Adrenal gland (tissue), 12 donors: Measurements from ENCODE around the gene TBXAS1. TPM values are rescaled to one million over a fixed set of nuclear protein-coding genes. Genes with fewer than 3 reads are reported as not detected.

Experiments used
- DNase-seq, 7 donors: peaks; one replicate each; pipeline ENCODE4 v3.0.0-alpha.2; 2019 to 2020
- H3K27ac ChIP-seq, 5 donors: fragments of 200-600 bp; sonication (generic) in 4 of 5; 1 replicate in 3 of 5; 2 replicates in 2 of 5; pipeline versions ENCODE4 v1.5.1 to v1.8.0; 2016 to 2020; ENCODE audit warnings: mild to moderate bottlenecking in 1 of 5
- H3K27me3 ChIP-seq: fragments of 200-600 bp; 2 replicates; pipeline ENCODE4 v1.8.0; 2021
- H3K36me3 ChIP-seq, 2 donors: fragments of 200-600 bp; replicated peaks in 1 of 2; 1 replicate in 1 of 2; 2 replicates in 1 of 2; pipeline versions ENCODE4 v1.5.1 to v1.8.0; 2018 to 2022
- H3K4me1 ChIP-seq, 2 donors: fragments of 200-600 bp; replicated peaks in 1 of 2; 1 replicate in 1 of 2; 2 replicates in 1 of 2; pipeline versions ENCODE4 v1.5.1 to v1.8.0; 2018 to 2021
- H3K4me3 ChIP-seq, 4 donors: fragments of 200-600 bp; sonication (generic) in 3 of 4; one replicate each; pipeline ENCODE4 v1.5.1; 2016 to 2018
- H3K9me3 ChIP-seq, 3 donors: fragments of 200-600 bp; sonication (generic) in 1 of 3; replicated peaks in 1 of 3; 1 replicate in 2 of 3; 2 replicates in 1 of 3; pipeline versions ENCODE4 v1.5.1 to v1.8.0; 2016 to 2021
- CTCF ChIP-seq, 6 experiments: fragments of 450-650 bp in 4 of 6; fragments of 200-600 bp in 2 of 6; sonication (generic) in 1 of 6; IDR thresholded peaks; 1 replicate in 5 of 6; 2 replicates in 1 of 6; pipeline versions ENCODE4 v1.5.1 to v1.8.0; 2016 to 2021; ENCODE audit warnings: antibody characterized with exemption in 6 of 6, mild to moderate bottlenecking in 2 of 6, moderate library complexity in 1 of 6
- POLR2A ChIP-seq, 2 donors: fragments of 450-650 bp; IDR thresholded peaks; one replicate each; pipeline ENCODE4 v1.6.1; 2017; ENCODE audit warnings: antibody characterized with exemption in 2 of 2, mild to moderate bottlenecking in 2 of 2, moderate library complexity in 1 of 2
- WGBS, 4 donors: extraction: QIAGEN DNeasy Blood & Tissue Kit in 2 of 4; methylation state at CpG; one replicate each; pipeline versions ENCODE4 v1.1.5 to v1.1.7; 2013 to 2017; 5-methylcytosine and 5-hydroxymethylcytosine counted together
- intact Hi-C, 2 donors: fragments of 100-400 bp; cut with DNase I; formaldehyde crosslinking; loops; one replicate each; pipeline versions ENCODE4 v1.14.1 to v1.15.0; 2022 to 2023
- polyA plus RNA-seq, 3 donors: library from polyadenylated mRNA; stranded (reverse); fragments of 200-250 nt in 2 of 3; fragments of 350-450 nt in 1 of 3; fragmentation: Illumina TruSeq in 1 of 3; extraction: RNeasy Lipid Tissue Mini Kit (QIAGEN cat#74804) in 1 of 3; gene quantifications; one replicate each; pipeline ENCODE4 v1.2.3, GENCODE V29; 2013 to 2014
- total RNA-seq, 9 donors: library from RNA; depleted of rRNA in 4 of 9; stranded (reverse); fragments of >200 nt in 4 of 9; fragments of 120-200 nt in 1 of 9; fragmentation: NEBNext Ultra II Directional in 1 of 9; extraction: Animal tissue kit (Norgen Biotek cat#: 25700) in 1 of 9; gene quantifications; one replicate each; pipeline versions ENCODE4 v1.1.0 to v1.2.4, GENCODE V29; 2013 to 2023
- donor health status: healthy with polysubstance abuse.
- donor health status: Bipolar disorder and iron deficiency.
- donor health status: DM: yes; HTN: yes; CAD: no.
- donor health status: DM: no; HTN: no; CAD: no.
- donor health status: DM: no; HTN: no; CAD: no.
- donor health status: DM: yes; HTN: yes; CAD: no.

TBXAS1 gene
- total and polyA plus RNA-seq, 12 donors, result 9.0 to 87.0 (median 27.3) TPM

GRCh38 chr7:139854124-139854511, 25.1 kb downstream of the TBXAS1 start:
- DNase-seq, result peak; percentile 40 to 81 (median 73)
- intact Hi-C loops, result no loop called here
- Histone ChIP-seq H3K9me3 (no peaks in the 10 kb centered on the region), H3K36me3 (no peaks in the 10 kb centered on the region), H3K27me3 (no peaks in the 10 kb centered on the region), H3K4me1 (peaks cover 3 to 6% of the 10 kb centered on the region in 2 donors), H3K27ac (peak overlapping the region in 2 of 5 donors; percentile 43 to 82), H3K4me3 (no peak overlapping the region)
- TF ChIP-seq POLR2A (IDR thresholded peaks at IDR 0.05) (no peak), CTCF (IDR thresholded peaks at IDR 0.05) (no peak)
- WGBS, 4 donors, result 37 to 54% (median 46%) methylated on average over 5 of the region's 5 CpGs

GRCh38 chr7:139854803-139855497, 25.9 kb downstream of the TBXAS1 start:
- Histone ChIP-seq H3K27ac (peak overlapping the region in 2 of 5 donors; percentile 31 to 82), H3K27me3 (no peaks in the 10 kb centered on the region), H3K4me3 (no peak overlapping the region), H3K36me3 (no peaks in the 10 kb centered on the region), H3K4me1 (peaks cover 3 to 6% of the 10 kb centered on the region in 2 donors), H3K9me3 (no peaks in the 10 kb centered on the region)
- no peak for TF ChIP-seq CTCF (IDR thresholded peaks at IDR 0.05)
- TF ChIP-seq POLR2A (IDR thresholded peaks at IDR 0.05), result no peak
- no peak for DNase-seq
- WGBS, 4 donors, result 74 to 88% (median 80%) methylated on average over 4 of the region's 4 CpGs
- intact Hi-C loops, result no loop called here

- Histone ChIP-seq H3K9me3 (no peaks in the 10 kb centered on the region), H3K36me3 (no peaks in the 10 kb centered on the region), H3K27ac (peak overlapping the region in 2 of 5 donors; percentile 31 to 82), H3K4me3 (no peak overlapping the region), H3K4me1 (peaks cover 3 to 6% of the 10 kb centered on the region in 2 donors), H3K27me3 (no peaks in the 10 kb centered on the region)
- intact Hi-C loops, result no loop called here
- TF ChIP-seq CTCF (IDR thresholded peaks at IDR 0.05) (no peak), POLR2A (IDR thresholded peaks at IDR 0.05) (no peak)
- peak in 5 of 7 donors; percentile 27 to 44 (median 33) for DNase-seq
- WGBS, 4 donors, result 73 to 80% (median 76%) methylated on average over 8 to 9 of the region's 9 CpGs
Observed at GRCh38 chr7:139855498-139856270, 26.6 kb downstream of the TBXAS1 start.

- Histone ChIP-seq H3K36me3 (no peaks in the 10 kb centered on the region), H3K9me3 (no peaks in the 10 kb centered on the region), H3K27ac (no peak overlapping the region), H3K4me1 (peaks cover 3 to 6% of the 10 kb centered on the region in 2 donors), H3K4me3 (no peak overlapping the region), H3K27me3 (no peaks in the 10 kb centered on the region)
- TF ChIP-seq POLR2A (IDR thresholded peaks at IDR 0.05) (no peak), CTCF (IDR thresholded peaks at IDR 0.05) (no peak)
- intact Hi-C loops, result no loop called here
- no peak for DNase-seq
- WGBS, 4 donors, result 76 to 92% (median 89%) methylated on average over 3 of the region's 3 CpGs
Observed at GRCh38 chr7:139857791-139858190, 28.7 kb downstream of the TBXAS1 start.
